HuH-7 (cell line): ENCODE results near the gene DDA1.
"Not testable (repeated sequence)": the region's sequence is repeated elsewhere in the genome, so short reads cannot be mapped to it uniquely, and the experiment has no call there.

Experiments used
- DNase-seq: peaks from one replicate; pipeline ENCODE4 v3.0.0; 2011; ENCODE audit warnings: low spot score

Gene DDA1

DNA sequence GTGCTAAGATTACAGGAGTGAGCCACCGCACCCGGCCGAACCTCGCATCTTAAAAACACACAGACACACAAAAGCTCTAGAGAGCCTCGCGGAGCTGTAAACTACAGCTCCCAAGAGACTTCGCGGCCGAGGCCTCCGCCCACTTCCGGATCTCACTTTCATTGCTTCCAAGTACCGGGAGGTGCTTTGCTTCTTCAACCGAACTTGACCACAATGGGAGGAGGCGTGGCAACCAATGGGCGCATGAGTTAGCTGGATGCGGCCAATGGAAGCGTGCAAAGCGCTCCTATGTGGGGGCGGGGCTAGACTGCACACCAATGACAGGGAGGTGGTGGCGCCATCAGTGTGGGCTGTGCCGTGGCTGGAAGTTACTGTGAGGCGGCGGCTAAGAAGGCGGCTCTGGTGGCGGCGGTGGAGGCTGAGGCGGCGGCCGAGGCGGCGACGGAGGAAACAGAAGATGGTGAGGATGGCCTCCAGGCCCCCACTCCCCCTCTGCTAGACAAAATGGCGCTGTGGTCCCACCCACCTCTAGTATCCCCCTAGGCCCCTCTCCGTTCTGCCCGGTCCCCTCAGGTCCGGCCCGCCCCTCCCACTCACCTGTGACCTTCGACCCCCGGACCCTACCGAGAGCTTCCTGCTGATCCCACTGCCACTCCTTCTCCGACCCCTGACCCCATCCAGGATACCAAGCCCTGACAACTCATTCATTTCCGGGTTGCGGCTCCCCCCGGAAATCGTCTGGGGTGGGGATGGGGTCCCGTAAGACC lies at the start of gene DDA1:
Gene DDA1 (plus strand): TSS at position 366 of the 767 bp plus-strand sequence. CDS start 92 bp downstream, at position 458.
- peak; percentile 98 for DNase-seq

DNA sequence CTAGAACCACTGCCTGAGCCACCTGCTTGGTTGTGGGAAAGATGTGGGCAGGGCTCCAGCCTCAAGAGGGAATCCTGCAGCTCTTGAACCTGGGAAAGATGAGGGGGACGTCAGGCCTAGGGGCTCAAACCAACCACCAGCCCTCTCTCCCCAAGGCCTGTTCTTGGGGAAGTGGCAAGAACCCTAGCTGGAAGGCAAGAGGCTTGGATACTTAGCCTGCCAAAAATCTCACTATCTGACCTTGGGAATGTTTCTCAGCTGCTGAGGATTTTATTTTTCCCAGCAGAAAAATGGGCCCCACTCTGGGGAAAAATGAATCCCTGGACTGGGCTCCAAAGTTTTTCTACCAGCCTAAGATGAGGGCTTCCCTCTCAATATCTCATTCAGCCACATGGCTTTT lies 49.4 kb upstream of the DDA1 start:
- DNase-seq, result no peak

DNA sequence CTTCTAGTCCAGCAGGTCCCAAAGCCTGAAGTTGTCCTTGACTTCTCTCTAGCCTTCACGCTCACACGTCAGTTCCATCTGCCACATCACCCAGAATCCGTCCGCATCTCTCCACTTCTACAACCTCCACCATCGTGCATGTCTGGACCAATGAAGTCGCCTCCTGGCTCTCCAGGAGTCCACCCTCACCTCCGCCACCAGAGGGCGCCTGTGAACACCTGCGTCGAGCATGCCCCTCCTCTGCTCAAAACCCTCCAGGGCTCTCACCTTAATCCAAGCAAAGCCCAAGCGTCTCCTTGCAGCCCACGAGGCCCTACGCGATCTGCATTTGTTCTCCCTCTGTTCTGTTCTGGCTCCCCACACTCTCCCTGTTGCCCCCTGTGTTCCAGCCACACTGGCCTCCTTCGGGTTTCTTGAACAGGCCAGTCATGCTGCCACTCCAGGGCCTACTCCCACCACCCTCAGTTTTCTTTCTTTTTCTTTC lies 48.5 kb upstream of the DDA1 start:
- peak; percentile 93 for DNase-seq

DNA sequence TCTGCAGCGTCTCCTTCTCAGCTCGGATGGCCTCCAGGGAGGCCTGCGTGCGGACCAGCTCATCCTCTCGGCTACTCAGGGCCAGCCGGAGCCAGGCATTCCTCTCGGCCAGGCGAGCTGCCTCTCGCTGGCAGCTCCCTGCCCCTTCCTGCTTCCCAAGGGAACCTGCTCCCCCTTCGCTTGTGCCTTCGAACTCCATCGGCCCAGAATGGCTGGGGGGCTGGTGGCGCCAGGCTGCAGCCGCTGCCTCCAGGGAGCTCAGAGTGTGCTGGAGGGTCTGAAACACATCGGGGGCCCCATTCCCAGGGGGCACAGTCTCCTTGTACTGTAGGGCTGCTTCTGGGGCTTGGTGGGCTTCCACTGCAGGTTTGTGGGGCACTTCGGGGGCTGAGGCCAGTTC lies 46.8 kb upstream of the DDA1 start:
- no peak for DNase-seq

DNA sequence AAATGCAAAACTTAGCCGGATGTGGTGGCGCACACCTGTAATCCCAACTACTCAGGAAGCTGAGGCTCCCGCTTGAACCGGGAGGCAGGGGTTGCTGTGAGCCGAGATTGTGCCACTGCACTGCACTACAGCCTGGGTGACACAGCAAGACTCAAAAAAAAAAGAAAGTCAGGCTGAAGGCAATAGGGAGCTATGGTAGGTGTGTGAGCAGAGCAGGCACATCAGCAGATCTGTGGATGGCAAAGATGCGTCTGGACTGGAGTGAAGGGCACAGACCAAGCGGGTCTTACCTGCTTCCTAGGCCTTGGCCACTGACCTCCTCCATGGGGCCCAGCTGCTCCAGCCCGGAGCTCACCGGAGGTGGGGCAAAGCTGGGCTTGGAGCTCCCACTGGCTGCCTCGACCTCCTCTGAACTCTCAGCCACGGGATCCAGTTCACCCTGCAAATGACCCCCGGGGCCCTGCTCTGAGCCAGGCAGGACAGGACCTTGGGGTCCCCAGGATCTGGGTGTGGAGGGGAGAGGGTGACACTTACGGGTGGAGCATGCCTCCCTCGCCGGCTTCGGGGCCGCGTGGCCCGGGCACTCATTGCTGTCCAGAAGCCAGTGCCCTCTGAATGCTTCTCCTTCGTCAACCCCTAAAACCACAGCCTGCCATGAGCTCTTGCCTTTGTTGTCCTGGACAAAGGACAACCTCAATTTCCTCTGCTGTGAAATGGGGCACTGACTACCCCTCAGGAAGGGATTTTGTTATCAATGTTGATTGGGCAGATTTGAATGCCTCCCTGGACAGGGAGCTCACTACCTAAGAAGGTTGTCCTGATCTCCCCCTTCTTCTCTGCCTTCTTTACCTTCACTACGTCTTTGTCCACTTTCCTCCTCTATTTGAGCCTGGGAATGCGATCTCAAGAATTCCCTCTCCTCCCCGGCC lies 45.4 kb upstream of the DDA1 start:
- DNase-seq, result no peak

DNA sequence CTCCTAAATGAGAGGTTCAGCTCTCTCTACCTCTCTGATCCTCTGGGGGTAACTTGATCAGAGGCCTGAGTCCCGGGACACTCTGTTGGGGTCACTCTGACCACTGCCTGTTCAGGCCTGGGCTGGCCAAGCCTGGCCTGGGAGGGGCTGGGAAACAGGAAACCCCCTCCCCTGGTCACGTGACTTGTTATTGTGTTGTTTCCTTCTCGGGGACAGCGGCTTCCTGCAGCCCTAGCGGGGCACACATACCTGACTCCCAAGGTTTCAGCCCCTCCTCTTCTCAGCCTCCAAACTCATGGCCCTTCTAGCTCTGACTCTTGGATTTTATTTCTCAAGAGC lies 44.8 kb upstream of the DDA1 start, which contains the start of gene USHBP1:
Gene USHBP1 (minus strand): TSS at position 105 of the 339 bp plus-strand sequence. CDS start 446 bp downstream, outside the sequence.
- no peak for DNase-seq

DNA sequence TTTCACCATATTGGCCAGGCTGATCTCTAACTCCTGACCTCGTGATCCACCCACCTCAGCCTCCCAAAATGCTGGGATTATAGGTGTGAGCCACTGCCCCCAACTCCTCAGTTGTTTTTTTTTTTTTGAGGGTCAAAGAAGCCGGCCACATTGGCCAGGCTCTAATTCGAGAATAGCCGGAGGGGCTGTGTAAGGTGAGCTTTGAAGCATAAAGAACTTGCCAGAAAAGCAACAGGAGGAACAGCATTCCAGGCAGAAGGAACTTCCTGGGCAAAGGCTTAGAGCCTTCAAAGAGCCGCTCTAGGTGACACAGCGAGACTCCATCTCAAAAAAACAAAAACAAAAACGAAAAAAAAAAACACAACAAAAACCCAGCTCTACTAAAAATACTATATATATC lies 43.3 kb upstream of the DDA1 start:
- no peak for DNase-seq

DNA sequence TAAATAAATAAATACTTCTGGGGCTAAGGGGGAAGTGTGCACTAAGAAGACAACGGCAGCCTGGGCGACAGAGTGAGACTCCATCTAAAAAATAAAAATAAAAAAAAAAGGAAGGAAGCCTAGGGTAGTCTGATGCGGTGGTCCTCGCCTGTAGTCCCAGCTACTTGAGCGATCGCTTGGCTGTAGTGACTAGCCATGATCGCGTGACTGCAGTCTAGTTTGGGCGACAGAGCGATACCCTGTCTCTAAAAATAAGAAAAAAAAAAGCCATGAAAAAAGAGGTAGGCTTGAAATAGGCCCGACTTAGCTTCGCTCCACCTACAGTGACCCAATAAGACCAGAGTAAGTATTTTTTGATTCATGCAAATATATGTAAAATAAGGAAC lies 42.8 kb upstream of the DDA1 start:
- no peak for DNase-seq

DNA sequence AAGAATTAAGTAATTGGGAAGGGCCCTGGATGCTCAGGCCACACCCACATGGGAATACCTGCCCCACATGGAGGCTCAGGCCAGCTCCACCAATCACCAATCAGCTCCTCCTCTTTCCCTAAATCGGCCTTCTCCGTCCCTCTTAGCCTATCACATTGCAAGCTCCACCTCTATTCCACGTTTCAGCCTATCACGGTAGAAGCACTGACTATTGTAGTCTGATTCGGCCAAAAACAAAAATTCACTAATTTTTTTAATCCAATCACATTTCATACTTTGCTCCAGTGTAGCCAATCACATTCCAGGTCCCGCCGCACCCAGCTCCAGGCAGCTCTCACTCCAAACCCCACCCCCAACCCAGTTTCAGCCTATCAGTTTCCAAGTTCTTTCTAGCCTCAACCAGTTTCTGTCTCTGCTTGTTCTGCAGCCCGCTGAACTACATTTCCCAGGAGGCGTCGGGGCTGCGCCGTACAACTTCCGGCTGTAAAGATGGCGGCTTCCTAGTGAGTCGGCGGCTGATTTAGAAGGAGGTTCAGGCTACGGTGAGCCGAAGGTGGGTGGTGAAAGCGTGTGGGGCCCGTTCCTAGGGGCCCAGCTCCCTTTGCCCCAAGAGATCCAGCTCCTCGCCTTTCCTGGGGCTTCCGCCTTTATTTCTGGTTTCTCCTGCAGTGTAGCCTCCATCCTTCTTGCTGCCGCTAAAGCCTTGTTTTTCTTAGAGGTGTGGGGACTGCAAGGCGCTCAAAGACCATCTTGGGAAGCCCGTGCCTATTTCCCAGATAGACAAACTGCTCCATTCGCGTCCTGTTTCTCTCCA lies 42.2 kb upstream of the DDA1 start, which contains the start of gene BABAM1:
Gene BABAM1 (plus strand): TSS at position 469 of the 814 bp plus-strand sequence. CDS start 1,364 bp downstream, outside the sequence.
- peak; percentile 100 for DNase-seq

DNA sequence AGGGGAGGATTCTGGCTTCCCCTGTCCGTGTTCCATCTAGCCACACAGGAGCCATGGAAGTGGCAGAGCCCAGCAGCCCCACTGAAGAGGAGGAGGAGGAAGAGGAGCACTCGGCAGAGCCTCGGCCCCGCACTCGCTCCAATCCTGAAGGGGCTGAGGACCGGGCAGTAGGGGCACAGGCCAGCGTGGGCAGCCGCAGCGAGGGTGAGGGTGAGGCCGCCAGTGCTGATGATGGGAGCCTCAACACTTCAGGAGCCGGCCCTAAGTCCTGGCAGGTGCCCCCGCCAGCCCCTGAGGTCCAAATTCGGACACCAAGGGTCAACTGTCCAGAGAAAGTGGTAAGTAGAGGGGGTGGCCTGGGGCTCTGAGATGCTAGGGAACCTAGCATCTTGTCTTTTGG lies 40.6 kb upstream of the DDA1 start:
- no peak for DNase-seq

DNA sequence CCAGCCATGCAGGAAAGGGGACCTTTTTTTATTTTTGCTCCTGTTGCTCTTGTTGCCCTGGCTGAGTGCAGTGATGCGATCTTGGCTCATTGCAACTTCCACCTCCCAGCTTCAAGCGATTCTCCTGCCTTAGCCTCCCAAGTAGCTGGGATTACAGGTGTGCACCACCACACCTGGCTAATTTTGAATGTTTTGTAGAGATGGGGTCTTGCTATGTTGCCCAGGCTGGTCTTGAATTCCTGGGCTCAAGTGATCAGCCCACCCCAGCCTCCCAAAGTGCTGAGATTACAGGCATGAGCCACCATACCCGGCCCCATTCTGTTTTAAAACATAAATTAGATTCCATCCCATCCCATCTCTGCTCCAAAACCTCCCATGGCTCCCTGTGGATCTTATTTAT lies 34.5 kb upstream of the DDA1 start:
- not testable (repeated sequence) for DNase-seq

DNA sequence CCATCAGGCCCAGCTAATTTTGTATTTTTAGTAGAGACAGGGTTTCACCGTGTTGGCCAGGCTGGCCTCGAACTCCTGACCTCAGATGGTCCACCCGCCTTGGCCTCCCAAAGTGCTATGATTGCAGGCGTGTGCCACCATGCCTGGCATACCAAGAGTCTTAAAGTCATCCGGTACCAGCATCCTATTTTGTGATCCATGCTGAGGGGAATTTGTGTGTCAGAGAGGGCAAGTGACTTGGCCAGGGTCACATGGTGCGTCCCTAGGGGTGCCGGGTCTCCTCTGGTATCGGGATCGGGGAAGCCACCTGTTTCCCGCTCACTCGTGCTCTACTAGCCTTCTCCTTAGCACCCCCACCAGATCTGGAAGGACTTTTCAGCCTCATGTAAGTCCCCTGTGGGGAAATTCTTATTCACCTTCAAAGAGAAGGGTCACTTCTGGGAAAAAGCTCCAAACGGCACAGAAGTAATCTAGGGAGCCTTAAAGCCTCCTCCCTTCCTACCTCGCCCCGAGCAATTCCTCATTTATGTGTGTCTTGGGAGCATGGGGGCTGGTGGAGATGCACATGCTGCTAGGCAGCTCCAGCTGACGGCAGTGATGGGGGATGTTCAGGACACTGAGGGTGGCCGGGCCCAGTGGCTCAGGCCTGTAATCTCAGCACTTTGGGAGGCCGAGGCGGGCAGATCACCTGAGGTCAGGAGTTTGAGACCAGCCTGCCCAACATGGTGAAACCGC lies 33.8 kb upstream of the DDA1 start:
- no peak for DNase-seq

DNA sequence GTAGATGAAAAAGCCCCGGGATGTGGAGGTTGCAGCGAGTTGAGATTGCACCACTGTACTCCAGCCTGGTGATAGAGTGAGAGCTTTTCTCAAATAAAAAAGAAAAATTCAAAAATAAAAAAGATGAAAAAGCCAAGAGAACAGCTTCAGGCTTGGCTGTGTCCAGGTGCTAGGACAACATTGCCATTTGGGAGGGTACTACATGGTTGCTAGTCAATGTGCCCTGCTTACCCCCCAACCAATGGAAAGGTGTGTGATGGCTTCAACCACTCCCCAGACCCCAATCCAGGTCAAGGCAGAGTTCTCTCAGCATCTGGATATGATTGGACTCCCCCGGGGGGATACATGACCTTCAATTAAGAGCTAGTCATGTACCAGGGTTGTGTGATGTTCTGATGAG lies 29.9 kb upstream of the DDA1 start:
- DNase-seq, result no peak

DNA sequence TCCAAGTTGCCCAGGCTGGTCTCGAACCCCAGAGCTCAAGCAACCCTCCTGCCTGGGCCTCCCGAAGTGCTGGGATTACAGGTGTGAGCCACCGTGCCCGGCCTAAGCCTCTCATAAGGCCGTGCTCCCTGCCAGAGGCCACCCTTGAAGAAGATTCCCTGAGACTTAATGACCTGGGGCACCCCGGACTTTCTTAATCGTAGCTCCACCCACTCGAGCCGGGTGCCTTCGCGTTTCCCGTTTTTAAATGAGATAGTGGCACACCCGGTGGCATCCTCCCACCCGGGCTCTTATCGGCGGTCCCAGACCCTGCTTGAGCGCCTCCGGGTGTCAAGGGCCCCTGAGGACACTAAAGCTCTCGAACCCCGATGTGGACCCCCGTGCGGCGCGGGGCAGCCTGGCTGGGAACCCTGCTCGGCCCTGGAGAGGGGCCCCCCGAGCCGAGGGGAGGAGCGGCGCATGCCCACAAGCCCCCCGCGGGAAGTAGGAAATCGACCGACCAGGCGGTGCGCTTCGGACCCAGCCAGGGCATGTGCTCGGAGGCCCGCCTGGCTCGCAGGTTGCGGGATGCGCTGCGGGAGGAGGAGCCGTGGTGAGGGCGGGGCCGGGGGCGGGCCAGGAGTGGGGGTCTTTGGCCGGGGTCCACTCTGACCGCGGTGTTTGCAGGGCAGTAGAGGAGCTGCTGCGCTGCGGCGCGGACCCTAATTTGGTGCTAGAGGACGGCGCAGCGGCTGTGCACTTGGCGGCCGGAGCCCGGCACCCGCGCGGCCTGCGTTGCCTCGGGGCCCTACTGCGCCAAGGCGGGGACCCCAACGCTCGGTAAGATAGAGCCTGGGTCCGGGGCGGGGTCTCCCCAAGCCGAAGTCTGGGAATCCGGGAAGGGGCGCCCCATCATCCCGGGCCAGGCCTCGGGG lies 27.7 kb upstream of the DDA1 start, which contains the start of gene ANKLE1:
Gene ANKLE1 (plus strand): TSS at position 511 of the 914 bp plus-strand sequence. CDS start 20 bp downstream, at position 531.
- peak; percentile 56 for DNase-seq

DNA sequence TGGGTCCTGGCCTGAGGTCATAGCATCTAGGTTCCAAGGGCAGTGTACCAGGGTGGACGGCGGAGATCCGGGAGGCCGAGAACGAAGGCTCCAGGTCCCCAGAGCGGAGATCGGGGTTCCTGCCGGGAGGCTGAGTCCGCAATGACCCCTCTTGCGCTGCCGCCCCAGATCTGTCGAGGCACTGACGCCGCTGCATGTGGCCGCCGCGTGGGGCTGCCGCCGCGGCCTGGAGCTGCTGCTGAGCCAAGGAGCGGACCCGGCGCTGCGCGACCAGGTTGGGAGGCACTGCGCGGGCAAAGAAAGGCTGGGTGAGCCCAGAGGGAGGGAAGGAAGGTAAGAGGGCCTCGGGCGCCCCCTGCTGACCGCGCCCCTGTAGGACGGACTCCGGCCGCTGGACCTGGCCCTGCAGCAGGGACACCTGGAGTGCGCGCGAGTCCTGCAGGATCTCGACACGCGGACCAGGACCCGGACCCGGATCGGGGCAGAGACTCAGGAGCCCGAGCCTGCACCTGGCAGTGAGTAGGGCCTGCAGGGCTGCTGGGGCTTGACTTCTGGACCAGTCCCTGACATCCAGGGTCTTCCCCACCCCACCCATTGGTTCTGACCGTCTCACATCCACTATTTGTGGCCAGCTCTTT lies 26.8 kb upstream of the DDA1 start:
- peak; percentile 93 for DNase-seq

DNA sequence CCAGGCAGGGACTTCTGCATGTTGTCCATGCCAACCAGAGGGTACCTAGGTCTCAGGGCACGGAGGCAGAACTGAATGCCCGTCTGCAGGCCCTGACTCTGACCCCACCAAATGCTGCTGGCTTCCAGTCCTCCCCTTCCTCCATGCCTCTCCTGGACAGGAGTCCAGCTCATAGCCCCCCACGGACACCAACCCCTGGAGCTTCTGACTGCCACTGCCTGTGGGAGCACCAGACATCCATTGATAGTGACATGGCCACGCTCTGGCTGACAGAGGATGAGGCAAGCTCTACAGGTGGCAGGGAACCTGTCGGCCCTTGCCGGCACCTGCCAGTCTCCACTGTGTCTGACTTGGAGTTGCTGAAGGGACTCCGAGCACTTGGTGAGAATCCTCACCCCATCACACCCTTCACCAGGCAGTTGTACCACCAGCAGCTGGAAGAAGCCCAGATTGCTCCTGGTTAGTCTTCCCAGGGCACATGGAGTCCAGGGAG lies 25.8 kb upstream of the DDA1 start:
- DNase-seq, result no peak

DNA sequence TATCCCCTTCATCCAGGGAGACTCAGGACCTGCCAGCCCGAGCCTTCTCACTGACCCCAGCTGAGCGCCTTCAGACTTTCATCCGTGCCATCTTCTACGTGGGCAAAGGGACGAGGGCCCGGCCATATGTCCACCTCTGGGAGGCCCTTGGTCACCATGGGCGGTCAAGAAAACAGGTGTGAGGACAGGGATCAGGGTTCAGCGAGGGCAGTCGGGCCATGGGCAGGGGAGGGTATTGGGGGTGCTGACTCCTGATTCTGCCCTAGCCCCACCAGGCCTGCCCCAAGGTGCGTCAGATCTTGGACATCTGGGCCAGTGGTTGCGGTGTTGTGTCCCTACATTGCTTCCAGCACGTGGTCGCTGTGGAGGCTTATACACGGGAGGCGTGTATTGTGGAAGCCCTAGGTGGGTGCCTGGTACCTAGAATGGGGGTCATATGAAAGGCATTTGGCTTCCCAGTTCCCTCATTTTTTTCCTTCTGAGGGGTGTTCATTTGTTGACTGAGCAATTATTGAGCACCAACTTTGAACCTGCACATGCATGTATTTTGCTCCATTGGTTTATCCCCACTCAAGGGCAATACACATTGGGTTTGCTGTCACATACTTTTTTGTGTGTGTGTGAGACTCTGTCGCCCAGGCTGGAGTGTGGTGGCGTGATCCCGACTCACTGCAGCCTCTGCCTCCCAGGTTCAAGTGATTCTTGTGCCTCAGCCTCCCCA lies 23.8 kb upstream of the DDA1 start:
- DNase-seq, result no peak

DNA sequence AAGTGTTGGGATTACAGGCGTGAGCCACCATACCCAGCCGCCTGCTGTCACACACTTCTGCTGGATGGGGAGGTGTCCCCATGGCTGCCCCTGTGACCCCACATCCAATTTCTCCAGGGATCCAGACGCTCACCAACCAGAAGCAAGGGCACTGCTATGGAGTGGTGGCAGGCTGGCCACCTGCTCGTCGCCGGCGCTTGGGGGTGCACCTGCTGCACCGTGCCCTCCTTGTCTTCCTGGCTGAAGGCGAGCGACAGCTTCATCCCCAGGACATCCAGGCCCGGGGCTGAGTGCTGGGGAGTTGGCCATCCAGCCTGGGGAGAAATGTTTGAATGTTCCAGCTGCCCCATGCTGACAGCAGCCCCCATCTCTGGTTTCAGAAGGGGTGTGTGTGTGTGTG lies 23.1 kb upstream of the DDA1 start:
- no peak for DNase-seq

DNA sequence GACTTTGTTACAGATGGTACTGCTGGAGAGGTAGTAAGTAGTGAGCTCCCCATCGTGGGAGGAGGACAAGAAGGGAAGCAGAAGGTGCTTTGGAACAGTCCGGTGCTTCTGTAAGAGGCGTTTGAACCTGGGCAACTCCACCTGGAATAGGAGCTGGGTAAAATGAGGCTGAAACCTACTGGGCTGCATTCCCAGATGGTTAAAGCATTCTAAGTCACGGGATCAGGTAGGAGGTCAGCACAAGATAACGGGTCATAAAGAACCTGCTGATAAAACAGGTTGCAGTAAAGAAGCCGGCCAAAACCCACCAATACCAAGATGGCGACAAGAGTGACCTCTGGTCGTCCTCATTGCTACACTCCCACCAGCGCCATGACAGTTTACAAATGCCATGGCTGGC lies 22.6 kb upstream of the DDA1 start:
- DNase-seq, result no peak
